Immature natural killer cell (primary cell): ENCODE data around the gene INPP5F. TPM values are rescaled to one million over a fixed set of nuclear protein-coding genes. Genes with fewer than 3 reads are reported as not detected.

ENCODE experiments used
- DNase-seq, 3 donors: peaks; one replicate each; pipeline ENCODE4 v3.0.0; 2022; ENCODE audit warnings: mixed read lengths in 1 of 3
- H3K27ac Mint-ChIP-seq, 6 donors: one replicate each; pipeline ENCODE4 v1.8.0; 2020; ENCODE audit warnings: mixed read lengths in 6 of 6, mild to moderate bottlenecking in 5 of 6, inconsistent platforms in 4 of 6, moderate library complexity in 3 of 6
- H3K27me3 Mint-ChIP-seq, 3 donors: one replicate each; pipeline ENCODE4 v1.8.0; 2020 to 2021; ENCODE audit warnings: low read depth in 3 of 3, mild to moderate bottlenecking in 3 of 3, mixed read lengths in 3 of 3, moderate library complexity in 3 of 3, inconsistent platforms in 1 of 3
- H3K36me3 Mint-ChIP-seq, 3 donors: one replicate each; pipeline ENCODE4 v1.8.0; 2020; ENCODE audit warnings: mixed read lengths in 3 of 3, inconsistent platforms in 2 of 3, mild to moderate bottlenecking in 2 of 3
- H3K4me1 Mint-ChIP-seq, 2 donors: one replicate each; pipeline ENCODE4 v1.8.0; 2020; ENCODE audit warnings: inconsistent platforms in 2 of 2, mild to moderate bottlenecking in 2 of 2, mixed read lengths in 2 of 2, moderate library complexity in 1 of 2
- H3K4me3 Mint-ChIP-seq, 5 donors: one replicate each; pipeline ENCODE4 v1.8.0; 2020; ENCODE audit warnings: mild to moderate bottlenecking in 5 of 5, mixed read lengths in 5 of 5, inconsistent platforms in 3 of 5, moderate library complexity in 3 of 5
- H3K9me3 Mint-ChIP-seq, 6 donors: one replicate each; pipeline ENCODE4 v1.8.0; 2020; ENCODE audit warnings: mild to moderate bottlenecking in 6 of 6, mixed read lengths in 6 of 6, inconsistent platforms in 4 of 6, moderate library complexity in 3 of 6
- polyA plus RNA-seq, 3 donors: library from polyadenylated mRNA; unstranded; fragments of 300-500 nt; fragmentation: Illumina TruSeq; gene quantifications; one replicate each; pipeline ENCODE4 v1.2.3, GENCODE V29; 2021

INPP5F gene
- 1 to 10 TPM; 6.7 to 8.0 (median 6.8) TPM for polyA plus RNA-seq

DNA sequence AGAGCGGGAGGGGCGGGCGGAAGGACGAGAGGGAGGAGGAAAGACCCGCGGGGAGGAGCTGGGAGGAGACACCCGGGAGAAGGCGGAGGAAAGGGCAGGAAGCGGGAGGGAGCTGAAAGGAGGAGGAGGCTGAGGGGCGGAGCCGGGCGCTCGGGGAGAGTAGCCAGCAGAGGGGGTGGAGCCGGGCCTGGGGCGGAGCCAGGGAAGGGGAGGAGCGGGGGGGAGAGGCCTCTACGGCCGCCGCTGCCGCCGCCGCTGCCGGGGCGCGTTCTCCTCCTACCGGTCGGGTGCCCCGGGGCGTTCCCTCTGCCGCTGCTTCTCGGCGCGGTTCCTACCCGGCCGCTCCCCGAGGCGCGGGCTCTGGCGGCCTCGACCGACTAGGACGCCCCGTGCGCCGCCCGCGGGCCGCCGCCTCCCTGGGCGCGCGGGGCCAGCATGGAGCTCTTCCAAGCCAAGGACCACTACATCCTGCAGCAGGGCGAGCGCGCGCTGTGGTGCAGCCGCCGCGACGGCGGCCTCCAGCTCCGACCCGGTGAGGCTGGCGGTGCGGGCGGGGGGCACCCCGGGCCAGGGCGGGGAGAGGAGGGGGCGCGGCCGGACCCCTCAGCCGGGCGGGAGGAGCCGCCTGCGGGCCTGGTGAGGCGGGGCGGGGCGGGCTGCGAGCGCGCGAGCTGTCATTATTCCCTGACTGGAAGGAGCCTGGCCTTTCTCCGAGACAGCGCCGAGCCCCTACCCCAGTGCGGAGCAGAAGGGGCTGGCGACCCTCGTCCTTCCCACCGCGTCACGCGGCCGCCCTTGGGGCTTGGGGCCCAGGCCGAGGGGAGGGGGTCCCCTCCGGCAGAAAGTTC is at the start of gene INPP5F:
Gene INPP5F, plus strand, starts transcription at position 223 of the 848 bp plus-strand sequence. Its CDS starts 213 bp downstream, at position 436.
- Mint-ChIP-seq H3K27ac (peak within 1 kb of the TSS; percentile 64 to 89 (median 81)), H3K9me3 (no peaks in the 10 kb centered on the region), H3K36me3 (no peaks in the 10 kb centered on the region), H3K27me3 (peaks cover 0 to 2% (median 0%) of the 10 kb centered on the region in 3 donors), H3K4me1 (peaks cover 21 to 38% of the 10 kb centered on the region in 2 donors), H3K4me3 (peak within 1 kb of the TSS; percentile 91 to 93 (median 92))
- DNase-seq, result peak; percentile 97

DNA sequence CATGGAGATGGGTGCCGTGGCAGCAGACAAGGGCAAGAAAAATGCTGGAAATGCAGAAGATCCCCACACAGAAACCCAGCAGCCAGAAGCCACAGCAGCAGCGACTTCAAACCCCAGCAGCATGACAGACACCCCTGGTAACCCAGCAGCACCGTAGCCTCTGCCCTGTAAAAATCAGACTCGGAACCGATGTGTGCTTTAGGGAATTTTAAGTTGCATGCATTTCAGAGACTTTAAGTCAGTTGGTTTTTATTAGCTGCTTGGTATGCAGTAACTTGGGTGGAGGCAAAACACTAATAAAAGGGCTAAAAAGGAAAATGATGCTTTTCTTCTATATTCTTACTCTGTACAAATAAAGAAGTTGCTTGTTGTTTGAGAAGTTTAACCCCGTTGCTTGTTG is 48.7 kb upstream of the INPP5F start:
- H3K27ac Mint-ChIP-seq, result peak overlapping the region in 1 of 6 donors; percentile 8
- H3K4me1 Mint-ChIP-seq, result no peaks in the 10 kb centered on the region
- H3K4me3 Mint-ChIP-seq, result no peak overlapping the region
- H3K36me3 Mint-ChIP-seq, result peaks cover 7 to 27% (median 9%) of the 10 kb centered on the region in 3 donors
- no peak for DNase-seq
- H3K27me3 Mint-ChIP-seq, result peaks cover 4 to 7% (median 5%) of the 10 kb centered on the region in 3 donors
- no peaks in the 10 kb centered on the region for H3K9me3 Mint-ChIP-seq

- DNase-seq, result no peak
- Mint-ChIP-seq H3K4me1 (no peaks in the 10 kb centered on the region), H3K4me3 (no peak overlapping the region), H3K36me3 (peaks cover 2 to 21% (median 5%) of the 10 kb centered on the region in 3 donors), H3K27me3 (peaks cover 3 to 7% (median 4%) of the 10 kb centered on the region in 3 donors), H3K27ac (no peak overlapping the region), H3K9me3 (no peaks in the 10 kb centered on the region)
These were observed 47.7 kb upstream of the INPP5F start for GRCh38 chr10:119677904-119678755.

GRCh38 chr10:119679480-119679829 is 46.4 kb upstream of the INPP5F start:
- Mint-ChIP-seq H3K4me3 (no peak overlapping the region), H3K4me1 (no peaks in the 10 kb centered on the region), H3K9me3 (no peaks in the 10 kb centered on the region), H3K27ac (no peak overlapping the region), H3K27me3 (peaks cover 3 to 6% (median 4%) of the 10 kb centered on the region in 3 donors), H3K36me3 (peaks cover 0 to 9% (median 4%) of the 10 kb centered on the region in 3 donors)
- no peak for DNase-seq

DNA sequence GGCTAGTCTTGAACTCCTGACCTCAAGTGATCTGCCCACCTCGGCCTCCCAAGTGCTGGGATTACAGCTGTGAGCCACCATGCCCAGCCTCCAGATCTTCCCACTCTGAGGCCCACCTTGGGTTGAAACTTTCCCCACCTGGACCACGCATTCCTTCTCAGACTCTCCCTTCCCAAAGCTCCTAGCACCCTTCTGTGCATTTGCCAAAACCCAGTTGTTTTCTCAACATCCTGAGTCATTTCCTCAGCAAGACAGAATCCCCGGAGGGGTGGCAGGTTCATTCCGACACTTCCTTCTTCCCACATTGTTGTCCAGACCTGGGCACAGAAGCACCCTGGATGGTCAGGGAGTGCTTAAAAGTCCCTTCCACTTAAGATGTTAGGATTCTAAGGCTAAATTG is 45.8 kb upstream of the INPP5F start:
- Mint-ChIP-seq H3K27ac (no peak overlapping the region), H3K9me3 (no peaks in the 10 kb centered on the region), H3K4me3 (no peak overlapping the region), H3K4me1 (no peaks in the 10 kb centered on the region), H3K36me3 (peaks cover 0 to 8% (median 4%) of the 10 kb centered on the region in 3 donors), H3K27me3 (peaks cover 3 to 6% (median 4%) of the 10 kb centered on the region in 3 donors)
- no peak for DNase-seq

- Mint-ChIP-seq H3K36me3 (peaks cover 0 to 8% (median 4%) of the 10 kb centered on the region in 3 donors), H3K4me1 (no peaks in the 10 kb centered on the region), H3K9me3 (no peaks in the 10 kb centered on the region), H3K4me3 (no peak overlapping the region), H3K27me3 (peaks cover 3 to 6% (median 4%) of the 10 kb centered on the region in 3 donors), H3K27ac (no peak overlapping the region)
- no peak for DNase-seq
These were observed 45.2 kb upstream of the INPP5F start for GRCh38 chr10:119680650-119681081.

DNA sequence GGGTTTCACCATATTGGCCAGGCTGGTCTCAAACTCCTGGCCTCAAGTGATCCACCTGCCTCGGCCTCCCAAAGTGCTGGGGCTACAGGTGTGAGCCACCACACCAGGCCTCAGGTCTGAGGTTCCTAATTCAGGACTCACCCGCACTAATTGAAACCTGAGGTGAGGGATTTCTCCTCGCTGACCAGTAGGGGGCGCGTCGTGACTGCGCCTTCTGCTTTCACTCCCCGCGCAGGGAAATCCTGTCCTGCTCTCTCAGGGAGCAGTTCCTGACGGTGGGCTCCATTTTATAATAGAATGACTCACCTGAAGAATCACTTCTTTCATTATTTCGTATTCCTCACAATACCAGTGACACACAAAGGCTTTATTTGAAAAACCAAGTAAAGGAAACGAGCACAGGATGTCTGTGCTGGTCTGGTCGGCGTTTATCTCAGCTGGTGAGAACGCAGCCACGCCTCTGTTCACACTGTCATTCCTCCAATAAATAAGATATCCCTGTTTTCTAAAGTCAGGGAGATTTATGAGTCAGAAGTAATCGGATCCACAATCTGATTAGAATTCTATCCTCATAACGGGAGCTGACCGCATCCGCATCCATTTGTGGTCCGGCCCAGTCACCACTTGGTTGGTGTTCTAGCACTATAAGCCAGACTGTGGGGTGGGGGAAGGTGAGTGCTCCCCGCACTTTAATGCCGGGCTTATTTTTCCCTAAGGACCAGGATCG is 39.2 kb upstream of the INPP5F start:
- Mint-ChIP-seq H3K27ac (peak overlapping the region; percentile 74 to 86 (median 78)), H3K4me1 (peaks cover 25 to 34% of the 10 kb centered on the region in 2 donors), H3K4me3 (peak overlapping the region; percentile 79 to 89 (median 83)), H3K36me3 (no peaks in the 10 kb centered on the region), H3K9me3 (no peaks in the 10 kb centered on the region), H3K27me3 (peaks cover 0 to 2% (median 1%) of the 10 kb centered on the region in 3 donors)
- peak; percentile 71 to 77 (median 76) for DNase-seq

DNA sequence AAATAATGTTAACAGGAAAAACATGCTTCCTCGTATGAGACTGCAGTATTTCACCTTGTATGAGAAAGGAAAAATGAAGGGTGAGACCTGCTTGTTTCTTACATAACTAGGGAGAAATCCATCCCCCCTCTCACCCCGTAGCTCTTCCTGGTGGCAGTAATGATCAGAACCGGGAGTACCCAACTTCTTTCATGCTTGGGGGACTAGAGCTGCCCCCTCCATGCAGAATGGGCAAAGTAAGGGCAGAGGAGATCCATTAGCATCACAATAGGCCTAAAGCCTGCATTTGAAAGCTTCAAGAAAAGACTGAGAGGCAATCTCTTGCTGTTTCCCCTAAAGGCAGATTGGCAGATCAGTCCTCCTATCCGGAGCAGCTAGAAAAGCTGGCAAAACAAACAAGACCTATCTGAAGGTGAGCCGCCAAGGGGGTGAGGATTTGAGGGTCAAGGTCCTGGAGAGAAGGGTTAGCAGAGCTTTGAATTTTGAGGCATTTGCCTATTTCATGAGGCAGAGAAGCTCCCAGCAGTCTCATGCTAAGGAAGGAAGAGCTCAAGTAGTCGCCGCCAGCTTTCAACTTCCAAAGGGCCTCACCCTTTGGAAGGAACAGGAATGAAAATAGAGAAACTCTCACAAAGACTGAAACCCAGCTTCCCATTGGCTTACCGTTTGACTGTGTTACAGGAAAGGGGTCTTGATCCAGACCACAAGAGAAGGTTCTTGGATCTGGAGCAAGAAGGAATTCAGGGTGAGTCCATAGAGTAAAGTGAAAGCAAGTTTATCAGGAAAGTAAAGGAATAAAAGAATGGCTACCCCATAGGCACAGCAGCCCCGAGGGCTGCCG is 38.4 kb upstream of the INPP5F start:
- no peak for DNase-seq
- H3K4me1 Mint-ChIP-seq, result peaks cover 31 to 37% of the 10 kb centered on the region in 2 donors
- peak overlapping the region; percentile 74 to 86 (median 80) for H3K27ac Mint-ChIP-seq
- peaks cover 0 to 2% (median 0%) of the 10 kb centered on the region in 3 donors for H3K27me3 Mint-ChIP-seq
- H3K36me3 Mint-ChIP-seq, result no peaks in the 10 kb centered on the region
- no peaks in the 10 kb centered on the region for H3K9me3 Mint-ChIP-seq
- H3K4me3 Mint-ChIP-seq, result peak overlapping the region; percentile 79 to 89 (median 83)

DNA sequence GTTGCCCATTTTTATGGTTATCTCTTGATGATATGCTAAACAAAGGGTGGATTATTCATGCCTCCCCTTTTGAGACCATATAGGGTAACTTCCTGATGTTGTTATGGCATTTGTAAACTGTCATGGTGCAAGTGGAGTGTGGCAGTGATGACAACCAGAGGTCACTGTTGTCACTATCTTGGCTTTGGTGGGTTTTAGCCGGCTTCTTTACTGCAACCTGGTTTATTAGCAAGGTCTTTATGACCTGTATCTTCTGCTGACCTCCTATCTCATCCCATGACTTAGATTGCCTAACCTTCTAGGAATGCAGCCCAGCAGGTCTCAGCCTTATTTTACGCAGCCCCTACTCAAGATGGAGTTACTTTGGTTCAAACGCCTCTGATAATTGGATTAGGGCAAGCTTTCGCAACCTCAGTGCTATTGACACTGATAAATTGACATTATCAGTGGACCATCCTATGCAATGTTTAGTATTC is 37.8 kb upstream of the INPP5F start:
- no peaks in the 10 kb centered on the region for H3K36me3 Mint-ChIP-seq
- H3K27ac Mint-ChIP-seq, result peak overlapping the region in 1 of 6 donors; percentile 86
- peak in 2 of 3 donors; percentile 14 to 17 for DNase-seq
- H3K4me1 Mint-ChIP-seq, result peaks cover 38 to 43% of the 10 kb centered on the region in 2 donors
- no peaks in the 10 kb centered on the region for H3K9me3 Mint-ChIP-seq
- H3K27me3 Mint-ChIP-seq, result peaks cover 0 to 2% (median under 1%) of the 10 kb centered on the region in 3 donors
- H3K4me3 Mint-ChIP-seq, result no peak overlapping the region

DNA sequence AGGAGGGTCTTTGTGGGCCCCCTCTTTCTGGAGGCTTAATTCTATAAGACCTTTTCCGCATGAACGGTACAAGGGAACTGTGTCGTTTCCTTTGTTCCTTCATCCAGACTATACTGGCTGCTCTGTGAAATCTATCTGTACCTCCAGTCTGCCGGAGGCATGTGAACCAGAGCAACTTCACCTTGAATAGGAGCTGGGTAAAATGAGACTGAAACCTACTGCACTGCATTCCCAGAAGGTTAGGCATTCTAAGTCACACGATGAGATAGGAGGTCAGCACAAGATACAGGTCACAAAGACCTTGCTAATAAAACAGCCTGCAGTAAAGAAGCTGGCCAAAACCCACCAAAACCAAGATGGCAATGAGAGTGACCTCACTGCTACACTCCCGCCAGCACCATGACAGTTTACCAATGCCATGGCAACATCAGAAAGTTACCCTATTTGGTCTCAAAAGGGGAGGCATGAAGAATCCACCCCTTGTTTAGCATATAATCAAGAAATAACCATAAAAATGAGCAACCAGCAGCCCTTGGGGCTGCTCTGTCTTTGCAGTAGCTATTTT is 36.8 kb upstream of the INPP5F start:
- Mint-ChIP-seq H3K4me1 (peaks cover 48 to 53% of the 10 kb centered on the region in 2 donors), H3K36me3 (no peaks in the 10 kb centered on the region), H3K27ac (peak overlapping the region in 1 of 6 donors; percentile 6), H3K27me3 (peaks cover 0 to 6% (median 3%) of the 10 kb centered on the region in 3 donors), H3K9me3 (no peaks in the 10 kb centered on the region), H3K4me3 (no peak overlapping the region)
- no peak for DNase-seq

DNA sequence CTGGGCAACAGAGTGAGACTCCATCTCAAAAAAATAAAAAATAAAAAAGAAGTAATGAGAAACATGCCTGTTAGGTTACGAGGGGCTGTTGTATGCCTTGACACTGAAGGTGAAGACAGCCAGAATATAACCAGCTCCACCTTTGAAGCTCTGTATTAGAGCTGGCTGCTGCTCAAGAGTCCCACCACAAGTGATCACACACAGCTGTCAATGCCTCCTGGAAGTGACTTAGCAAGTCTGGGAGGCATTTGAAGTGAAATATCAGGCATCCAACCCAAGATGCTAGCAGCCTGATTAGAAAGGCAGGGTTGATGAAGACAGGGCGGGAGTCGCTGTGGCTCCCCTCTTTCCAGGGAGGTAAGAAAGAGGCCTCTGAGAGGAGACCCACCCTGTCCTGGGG is 34.1 kb upstream of the INPP5F start:
- H3K4me1 Mint-ChIP-seq, result peaks cover 57 to 69% of the 10 kb centered on the region in 2 donors
- H3K4me3 Mint-ChIP-seq, result peak overlapping the region in 1 of 5 donors; percentile 52
- DNase-seq, result no peak
- H3K27ac Mint-ChIP-seq, result peak overlapping the region in 2 of 6 donors; percentile 70 to 76
- H3K9me3 Mint-ChIP-seq, result no peaks in the 10 kb centered on the region
- H3K36me3 Mint-ChIP-seq, result peaks cover 0 to 3% (median 3%) of the 10 kb centered on the region in 3 donors
- H3K27me3 Mint-ChIP-seq, result peaks cover 0 to 6% (median 3%) of the 10 kb centered on the region in 3 donors
